NCI-H69 (cell line): ENCODE measurements around the gene POLR1A.
A peak's percentile ranks its signal among the peaks of the same experiment; 100 is the strongest.

Experiments used
- DNase-seq: peaks from one replicate; lab custom pipeline; 2025; lab: John Stamatoyannopoulos, UW

Gene POLR1A

GRCh38 chr2:86097114-86097896 is 8.4 kb downstream of the POLR1A start:
- DNase-seq = no peak

DNA sequence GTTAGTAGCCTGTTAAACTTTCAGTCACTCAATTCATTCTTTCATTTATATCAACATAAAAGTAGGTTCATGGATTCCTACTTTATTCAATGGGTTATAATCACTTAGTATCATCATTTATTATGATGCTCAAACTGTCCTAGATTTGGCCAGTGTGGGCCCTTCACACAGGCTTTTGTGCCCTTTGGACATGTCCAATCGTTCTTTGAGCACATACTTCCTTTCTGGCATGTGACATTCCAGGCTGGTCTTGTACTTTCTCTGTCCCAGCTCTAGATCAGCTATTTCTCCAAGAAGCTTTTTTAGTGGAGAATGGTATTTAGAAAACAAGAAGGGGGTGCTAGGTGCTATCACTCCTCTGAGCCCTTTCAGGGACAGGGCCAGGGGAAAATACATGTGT is 11.5 kb downstream of the POLR1A start:
- DNase-seq = no peak

GRCh38 chr2:86087936-86088850 is 17.5 kb downstream of the POLR1A start:
- DNase-seq = no peak

DNA sequence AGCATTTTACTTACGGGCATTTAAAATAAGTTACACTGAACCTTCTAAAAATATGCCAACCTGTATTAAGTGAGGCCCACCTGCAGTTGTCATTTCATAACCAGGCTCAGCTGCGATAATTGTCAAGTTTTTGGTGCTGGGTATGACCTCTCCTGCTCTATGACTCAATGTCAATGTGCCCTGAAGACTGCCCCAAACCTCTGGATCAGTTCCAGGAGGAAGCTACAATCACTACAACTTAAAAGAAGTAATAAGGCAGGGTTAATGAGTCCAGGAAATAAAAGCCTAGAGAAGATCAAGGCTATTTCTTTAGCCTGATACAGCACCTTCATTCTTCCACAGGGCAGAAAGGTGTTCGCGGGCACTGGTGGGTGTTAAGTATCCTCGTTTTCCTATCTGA is 22.9 kb downstream of the POLR1A start:
- DNase-seq = no peak

GRCh38 chr2:86081724-86082123 is 24.0 kb downstream of the POLR1A start:
- no peak for DNase-seq

DNA sequence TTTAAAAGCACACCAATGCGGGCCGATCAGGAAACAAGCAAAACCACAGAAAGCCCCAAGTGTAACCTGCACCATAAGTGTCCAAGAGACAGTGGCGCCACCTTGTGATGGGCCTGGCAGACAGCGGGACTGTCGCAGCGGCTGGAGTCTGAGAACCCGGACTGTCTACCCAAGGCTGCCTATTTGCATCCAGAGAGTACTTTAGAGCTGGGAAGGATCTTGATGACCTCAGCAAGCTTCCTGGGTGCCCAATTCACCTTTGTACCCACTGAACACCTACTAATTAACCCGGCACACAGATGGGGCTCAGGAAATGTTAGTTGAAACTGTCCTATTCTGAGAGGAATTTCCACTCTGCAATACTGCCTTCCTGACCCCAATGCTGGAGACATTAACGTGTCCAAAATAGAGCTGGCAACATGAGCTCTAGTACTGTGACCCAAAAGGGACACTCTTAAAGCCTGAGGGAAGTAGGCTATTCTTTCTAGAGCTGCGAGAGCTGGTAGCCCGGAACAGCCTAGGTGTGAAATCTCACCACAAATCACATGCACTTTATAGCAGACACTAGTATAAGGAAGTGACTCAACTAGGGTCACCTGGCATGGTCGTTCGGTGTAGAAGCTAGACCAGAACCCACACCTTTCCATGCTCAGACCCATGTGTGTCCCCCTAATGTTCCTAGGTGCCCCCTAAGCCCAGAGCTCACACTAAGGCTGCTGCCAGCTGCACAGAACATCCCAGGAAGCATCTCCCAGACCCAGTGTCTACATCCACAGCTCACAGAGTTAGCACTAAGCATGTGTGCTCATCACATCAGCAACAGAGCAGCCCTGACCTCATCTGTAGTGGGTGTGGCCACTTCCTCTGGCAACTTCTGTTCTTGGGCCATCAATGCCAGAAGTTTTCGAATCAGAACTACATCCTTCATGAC is 25.4 kb downstream of the POLR1A start:
- DNase-seq = peak; percentile 53

DNA sequence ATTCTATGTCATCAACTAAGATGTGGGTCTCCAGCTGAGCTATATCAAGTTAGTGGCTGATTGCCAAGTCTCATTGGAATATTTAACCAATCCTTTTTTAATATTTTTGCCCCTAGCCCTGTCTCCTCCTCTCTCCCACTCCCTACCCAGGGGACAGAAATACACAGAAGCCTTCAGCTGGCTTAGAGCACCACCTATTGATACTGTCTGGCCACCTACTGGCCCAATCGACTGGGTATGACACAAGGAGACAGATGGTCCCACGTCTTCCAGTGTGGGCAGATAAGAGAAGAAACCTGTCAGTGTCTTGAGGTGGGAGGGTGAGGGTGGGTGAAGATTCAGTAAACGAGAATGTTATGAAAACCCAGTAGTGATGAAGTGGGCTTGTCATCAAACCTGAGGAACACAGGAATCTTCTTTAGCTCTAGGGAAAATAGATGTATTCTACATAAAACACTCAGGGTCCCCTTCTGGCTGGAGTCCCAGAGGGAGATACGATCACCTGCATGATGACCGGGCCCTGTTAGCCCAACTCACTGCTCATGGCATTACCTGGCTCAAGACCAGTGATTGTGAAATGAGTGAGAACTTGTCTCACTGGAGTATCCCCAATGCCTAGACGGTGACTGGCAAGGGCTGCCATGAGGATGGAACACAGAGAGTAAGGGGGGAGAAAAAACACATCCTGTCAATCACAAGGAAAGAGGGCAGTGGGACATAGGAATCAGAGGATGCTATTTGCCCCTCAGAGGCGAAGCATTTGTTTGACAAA is 26.7 kb downstream of the POLR1A start:
- DNase-seq = peak; percentile 31

DNA sequence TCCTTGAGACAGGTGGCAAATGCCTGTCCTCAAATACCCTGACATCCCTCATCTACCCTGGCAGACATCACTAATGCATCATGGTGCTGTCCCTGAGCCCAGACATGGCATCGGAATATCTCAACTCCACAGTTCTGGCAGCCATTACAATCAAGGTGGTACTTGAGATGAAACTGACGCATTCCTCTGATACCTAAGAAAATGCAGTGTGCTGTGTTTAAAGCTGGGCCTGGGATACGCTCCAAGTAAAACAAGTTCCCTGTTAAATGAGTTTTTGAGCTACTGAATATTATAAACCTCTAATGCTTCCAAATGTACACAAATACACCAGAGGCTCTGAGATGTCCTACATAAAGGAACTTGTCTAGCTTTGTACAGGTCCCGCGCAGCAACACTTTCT is 29.8 kb downstream of the POLR1A start:
- no peak for DNase-seq

DNA sequence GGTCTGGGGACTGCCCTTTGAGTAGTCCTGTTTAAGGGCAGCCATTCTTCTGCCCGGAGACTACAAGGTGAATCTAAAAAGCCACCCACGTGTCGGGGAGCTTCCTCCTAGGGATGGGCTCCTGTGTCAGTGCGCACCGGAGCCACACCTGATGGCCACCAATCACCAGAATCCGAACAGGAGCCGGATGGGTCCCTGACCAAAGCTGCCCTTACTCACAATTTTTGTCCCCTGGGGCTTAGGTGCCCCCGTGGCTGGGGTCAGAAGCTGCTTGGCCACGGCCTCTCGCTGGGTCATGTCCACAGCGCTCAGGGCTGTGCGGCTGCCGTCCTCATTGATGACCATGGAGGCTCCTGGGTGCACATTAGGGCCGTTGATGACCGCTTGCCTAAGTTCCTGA is 30.9 kb downstream of the POLR1A start:
- DNase-seq = no peak

GRCh38 chr2:86074256-86074655 is 31.4 kb downstream of the POLR1A start:
- peak; percentile 35 for DNase-seq

- DNase-seq = no peak
These were observed 32.5 kb downstream of the POLR1A start for GRCh38 chr2:86073225-86073624.

DNA sequence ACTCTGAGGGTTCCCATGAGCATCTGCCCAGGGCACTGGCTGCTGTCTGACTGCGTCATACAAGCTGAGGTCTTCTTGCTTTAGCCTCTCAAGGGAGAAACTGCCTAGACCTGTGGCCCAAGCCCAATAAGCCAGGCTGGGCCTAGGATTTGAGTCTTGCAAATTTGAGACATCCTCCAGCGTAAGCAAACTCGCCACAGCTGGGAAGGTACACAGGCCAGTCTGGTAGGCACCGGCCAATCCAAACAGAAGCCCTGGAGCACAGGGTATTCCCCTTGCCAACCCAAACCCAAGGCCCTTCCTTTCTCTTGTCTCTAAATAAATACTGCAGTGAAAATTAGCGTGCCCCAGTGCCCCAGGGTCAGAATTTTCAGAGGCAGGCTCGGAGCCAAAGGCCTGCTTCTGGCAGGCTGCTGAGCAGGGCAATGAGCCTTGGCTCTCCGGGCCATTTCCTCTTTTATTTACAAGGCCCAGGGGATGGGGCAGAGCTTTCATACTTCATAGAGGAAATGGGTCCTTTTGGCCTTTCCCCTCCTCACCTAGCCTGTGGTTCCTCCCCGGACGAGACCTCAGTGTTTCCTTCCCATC is 33.3 kb downstream of the POLR1A start:
- DNase-seq = peak; percentile 95

- DNase-seq = no peak
These were observed 34.8 kb downstream of the POLR1A start for GRCh38 chr2:86070868-86071267.

- no peak for DNase-seq
These were observed 35.8 kb downstream of the POLR1A start for GRCh38 chr2:86069783-86070339.

DNA sequence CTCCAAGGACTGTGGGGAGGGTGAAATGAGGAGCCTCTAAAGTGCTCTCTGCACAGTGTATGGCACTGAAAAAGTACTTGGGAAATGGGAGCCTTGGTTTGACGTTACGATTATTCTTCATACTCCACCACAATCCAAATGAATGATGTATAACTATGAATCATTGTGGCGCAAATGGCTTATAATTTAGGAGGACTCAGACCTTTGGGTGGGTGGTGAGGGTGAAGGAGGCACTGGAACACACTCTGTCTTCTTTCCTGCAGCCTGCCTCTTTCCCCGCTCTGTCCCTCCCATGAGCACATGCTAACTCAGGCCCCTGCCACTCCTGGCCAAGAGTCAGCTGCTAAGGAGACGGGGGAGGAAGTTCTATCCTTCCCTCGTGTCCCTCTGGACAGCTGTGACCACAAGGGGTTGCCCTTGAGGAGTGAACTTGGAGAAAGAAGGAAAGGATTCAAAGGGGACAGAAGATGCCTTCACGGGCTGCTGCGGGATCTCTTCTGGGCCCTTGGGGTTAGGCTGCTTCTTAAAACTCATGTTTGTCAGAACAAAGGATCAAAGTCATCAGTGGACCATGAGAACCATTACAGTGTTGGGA is 36.5 kb downstream of the POLR1A start:
- DNase-seq = no peak

DNA sequence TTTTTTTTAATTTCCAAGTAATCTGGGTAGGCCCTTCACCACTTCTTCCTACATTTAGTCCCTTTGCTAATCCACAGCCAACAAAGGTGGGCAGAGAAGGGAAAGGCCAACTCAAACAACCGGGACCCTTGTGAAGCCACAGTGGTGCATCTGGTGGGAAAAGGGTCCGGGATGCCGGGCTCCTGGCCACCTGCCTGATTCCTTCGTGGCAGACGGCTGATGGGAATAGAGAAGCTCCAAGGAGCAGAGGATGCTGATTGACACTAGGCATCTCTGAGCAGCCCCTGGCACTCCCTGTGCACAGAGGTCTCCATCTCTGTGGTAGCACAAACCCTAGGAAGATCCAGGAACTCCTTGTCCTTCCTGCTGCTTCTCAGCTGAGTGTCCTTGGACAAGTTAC is 37.0 kb downstream of the POLR1A start:
- no peak for DNase-seq

GRCh38 chr2:86068136-86068588 is 37.5 kb downstream of the POLR1A start:
- peak; percentile 72 for DNase-seq

DNA sequence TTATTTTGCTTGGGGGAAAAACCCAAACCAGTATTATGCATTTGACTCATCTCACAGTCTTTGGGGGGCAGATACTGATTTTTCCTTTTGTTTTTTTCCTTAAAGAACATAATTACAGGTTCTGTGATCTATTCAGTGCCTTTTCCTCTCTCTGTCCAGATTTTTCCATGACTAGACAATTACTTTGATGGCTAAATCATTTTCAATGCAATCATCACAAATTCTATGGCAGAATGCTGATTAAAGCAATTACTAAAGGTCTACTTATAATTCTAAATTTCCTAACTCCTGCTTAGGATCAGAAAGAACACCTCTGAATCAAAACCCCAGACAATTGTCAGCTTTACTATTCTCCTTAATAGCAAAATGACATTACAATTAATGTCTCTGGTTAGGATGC is 38.8 kb downstream of the POLR1A start:
- DNase-seq = peak; percentile 32

DNA sequence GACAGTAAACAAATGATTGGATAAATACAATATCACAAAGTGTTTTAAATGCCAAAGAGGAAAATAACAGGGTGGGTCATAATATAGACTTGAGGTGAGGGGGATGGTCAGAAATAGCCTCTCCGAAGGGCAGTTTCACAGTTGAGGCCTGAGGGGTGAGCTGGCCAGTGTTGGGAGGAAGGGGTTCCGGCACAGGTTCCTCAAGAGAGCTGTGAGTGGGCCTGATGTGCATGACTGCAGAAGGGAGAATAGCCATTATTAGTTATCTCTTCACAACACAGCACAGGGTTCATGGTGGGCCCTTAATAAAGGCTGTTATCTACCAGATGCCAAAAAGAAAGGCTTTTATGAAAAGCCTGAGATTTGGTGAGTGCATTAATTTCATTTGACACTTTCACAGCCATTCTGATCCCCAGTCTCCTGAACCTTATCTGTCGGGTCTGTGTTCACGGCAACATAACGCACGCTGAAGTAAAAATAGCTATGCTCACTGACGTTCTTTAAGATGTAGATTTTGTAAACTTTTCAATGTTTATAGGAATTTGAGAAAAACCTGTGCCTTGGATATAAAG is 39.6 kb downstream of the POLR1A start:
- DNase-seq = no peak

GRCh38 chr2:86065512-86065911 is 40.2 kb downstream of the POLR1A start:
- no peak for DNase-seq
